OCI-LY1 (cell line): Measurements from ENCODE around the gene IGF1R.

Experiments used
- EZH2 ChIP-seq: fragments of 200-600 bp; sonication (generic), shearing (Covaris generic); IDR thresholded peaks from 2 replicates; pipeline ENCODE4 v1.8.0; 2017; ENCODE audit warnings: borderline replicate concordance, mixed run types, mild to moderate bottlenecking, antibody characterized with exemption, low read length, moderate library complexity, mixed read lengths
- TF ChIP-seq, protein P1 (sequence below): fragments of 200-600 bp; sonication (generic), shearing (Covaris generic); IDR thresholded peaks from 2 replicates; pipeline ENCODE4 v1.5.1; 2017; ENCODE audit warnings: mild to moderate bottlenecking, antibody characterized with exemption, low read length, moderate library complexity, mixed read lengths

DNA sequence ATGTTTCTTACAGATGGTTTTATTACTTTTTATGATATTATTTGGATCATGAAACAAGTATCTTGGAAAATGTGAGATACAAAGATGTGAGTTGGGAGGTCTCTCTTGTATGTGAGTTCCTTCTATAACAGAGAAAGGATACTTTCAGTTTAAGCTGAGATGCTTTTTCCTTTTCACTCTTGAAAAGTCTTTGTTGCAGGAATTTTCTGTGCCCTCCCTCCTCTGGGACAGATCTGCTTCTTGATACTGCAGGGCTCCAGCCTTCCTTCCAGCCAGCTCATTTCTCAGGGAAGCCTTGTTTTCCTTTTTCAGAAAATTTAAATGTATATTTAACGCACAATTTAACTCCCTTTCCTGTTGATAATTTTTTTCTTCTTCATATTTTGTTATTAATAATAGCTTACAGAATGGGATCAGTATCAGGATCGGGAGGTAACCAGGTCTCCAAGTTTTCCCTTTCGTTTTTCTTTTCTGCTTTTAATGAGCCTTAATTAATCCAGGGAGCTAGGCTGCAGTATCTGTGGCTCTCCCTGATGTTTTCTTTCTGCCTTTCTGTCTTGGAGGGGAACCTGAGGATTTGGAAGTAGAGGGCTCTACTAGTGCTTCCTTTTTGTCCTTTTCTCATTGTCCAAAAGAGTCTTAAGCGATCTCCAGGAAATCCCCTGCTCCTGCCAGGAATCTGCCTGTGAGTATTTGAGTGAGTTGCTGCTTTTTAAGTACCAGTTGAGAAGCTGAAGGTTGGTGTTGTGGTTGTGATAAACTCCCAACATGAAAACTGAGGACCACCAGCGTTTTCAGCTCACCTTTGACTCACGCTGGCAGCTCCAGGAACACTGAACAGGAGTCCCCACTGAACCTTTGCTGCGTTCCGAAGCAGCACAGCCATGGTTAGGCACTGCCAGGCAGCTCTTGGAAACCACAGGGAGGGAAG is 105.7 kb downstream of the IGF1R start:
- TF ChIP-seq, protein P1, sequence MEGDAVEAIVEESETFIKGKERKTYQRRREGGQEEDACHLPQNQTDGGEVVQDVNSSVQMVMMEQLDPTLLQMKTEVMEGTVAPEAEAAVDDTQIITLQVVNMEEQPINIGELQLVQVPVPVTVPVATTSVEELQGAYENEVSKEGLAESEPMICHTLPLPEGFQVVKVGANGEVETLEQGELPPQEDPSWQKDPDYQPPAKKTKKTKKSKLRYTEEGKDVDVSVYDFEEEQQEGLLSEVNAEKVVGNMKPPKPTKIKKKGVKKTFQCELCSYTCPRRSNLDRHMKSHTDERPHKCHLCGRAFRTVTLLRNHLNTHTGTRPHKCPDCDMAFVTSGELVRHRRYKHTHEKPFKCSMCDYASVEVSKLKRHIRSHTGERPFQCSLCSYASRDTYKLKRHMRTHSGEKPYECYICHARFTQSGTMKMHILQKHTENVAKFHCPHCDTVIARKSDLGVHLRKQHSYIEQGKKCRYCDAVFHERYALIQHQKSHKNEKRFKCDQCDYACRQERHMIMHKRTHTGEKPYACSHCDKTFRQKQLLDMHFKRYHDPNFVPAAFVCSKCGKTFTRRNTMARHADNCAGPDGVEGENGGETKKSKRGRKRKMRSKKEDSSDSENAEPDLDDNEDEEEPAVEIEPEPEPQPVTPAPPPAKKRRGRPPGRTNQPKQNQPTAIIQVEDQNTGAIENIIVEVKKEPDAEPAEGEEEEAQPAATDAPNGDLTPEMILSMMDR, result no peak
- no peak for TF ChIP-seq EZH2
